H1 (cell line): ENCODE data around the gene KCNJ18. TPM values are rescaled to one million over a fixed set of nuclear protein-coding genes. Genes with fewer than 3 reads are reported as not detected.
"Not testable (repeated sequence)": the region's sequence is repeated elsewhere in the genome, so short reads cannot be mapped to it uniquely, and the experiment has no call there.

ENCODE experiments used
- CTCF ChIA-PET: fragments of 300-600 bp; sonication (Branson Sonifier 250); formaldehyde crosslinking; loops from one replicate; lab custom pipeline; 2021; ENCODE audit not compliant: partially characterized antibody; lab: Charles Lee
- POLR2A ChIA-PET: fragments of 300-600 bp; sonication (Branson Sonifier 250); formaldehyde crosslinking; loops from one replicate; lab custom pipeline; 2021; ENCODE audit warnings: inconsistent platforms; ENCODE audit not compliant: partially characterized antibody; lab: Charles Lee
- DNase-seq, 2 experiments: peaks; one replicate each; pipeline versions ENCODE4 v3.0.0 to v3.0.0-alpha.2; 2010 to 2022; ENCODE audit warnings: low spot score in 2 of 2, low read depth in 1 of 2, mixed read lengths in 1 of 2
- FAIRE-seq: peaks from 2 replicates; lab custom pipeline; 2011; peaks lifted over from hg19 to GRCh38; lab: Jason Lieb, UNC
- H2AFZ ChIP-seq: 2 replicates; pipeline ENCODE4 v1.8.1; 2012; ENCODE audit warnings: low read length, inconsistent platforms
- H2AK5ac ChIP-seq: 2 replicates; pipeline ENCODE4 v1.6.1; 2013; ENCODE audit warnings: low read depth, low read length
- H2BK120ac ChIP-seq: replicated peaks from 2 replicates; pipeline ENCODE3; 2013; ENCODE audit warnings: low read depth, low read length, inconsistent platforms
- H2BK12ac ChIP-seq: 2 replicates; pipeline ENCODE4 v1.6.1; 2013; ENCODE audit warnings: low read depth, low read length
- H2BK15ac ChIP-seq: 2 replicates; pipeline ENCODE4 v1.6.1; 2013; ENCODE audit warnings: low read length
- H2BK20ac ChIP-seq: 2 replicates; pipeline ENCODE4 v1.6.1; 2013; ENCODE audit warnings: low read length
- H2BK5ac ChIP-seq: 2 replicates; pipeline ENCODE4 v1.6.1; 2013; ENCODE audit warnings: low read depth, low read length
- H3K14ac ChIP-seq: 2 replicates; pipeline ENCODE4 v1.6.1; 2013; ENCODE audit warnings: inconsistent platforms; ENCODE audit not compliant: insufficient read length
- H3K18ac ChIP-seq: 2 replicates; pipeline ENCODE4 v1.6.1; 2013; ENCODE audit warnings: low read length; ENCODE audit errors: extremely low read depth
- H3K23ac ChIP-seq: 2 replicates; pipeline ENCODE4 v1.6.1; 2013; ENCODE audit warnings: inconsistent platforms; ENCODE audit not compliant: insufficient read length
- H3K23me2 ChIP-seq: 2 replicates; pipeline ENCODE4 v1.6.1; 2013; ENCODE audit warnings: low read depth, low read length
- H3K27ac ChIP-seq: 2 replicates; pipeline ENCODE4 v1.6.1; 2011; ENCODE audit warnings: low read depth, low read length, inconsistent platforms
- H3K27me3 ChIP-seq, 4 experiments: replicated peaks in 1 of 4; 1 replicate in 1 of 4; 2 replicates in 3 of 4; pipeline versions ENCODE4 v1.6.1 to v1.8.1; 2011 to 2013; ENCODE audit warnings: low read length in 3 of 4, mild to moderate bottlenecking in 3 of 4, inconsistent platforms in 2 of 4, mixed read lengths in 2 of 4, moderate library complexity in 1 of 4; ENCODE audit not compliant: control insufficient read depth in 3 of 4, insufficient read depth in 3 of 4; ENCODE audit errors: extremely low read depth in 1 of 4
- H3K36me3 ChIP-seq, 4 experiments: 2 replicates each; pipeline versions ENCODE4 v1.6.1 to v1.8.1; 2011 to 2013; ENCODE audit warnings: mild to moderate bottlenecking in 4 of 4, low read length in 3 of 4, moderate library complexity in 2 of 4, control low read depth in 1 of 4, inconsistent platforms in 1 of 4; ENCODE audit not compliant: insufficient read depth in 4 of 4, control insufficient read depth in 2 of 4
- H3K4ac ChIP-seq: replicated peaks from 2 replicates; pipeline ENCODE3; 2013; ENCODE audit warnings: low read length, low read depth, mixed read lengths, inconsistent platforms; ENCODE audit not compliant: insufficient read length
- H3K4me1 ChIP-seq, 4 experiments: replicated peaks in 1 of 4; 1 replicate in 1 of 4; 2 replicates in 3 of 4; pipeline versions ENCODE4 v1.6.1 to v1.8.1; 2011 to 2013; ENCODE audit warnings: low read length in 3 of 4, inconsistent platforms in 2 of 4, mixed read lengths in 1 of 4; ENCODE audit not compliant: insufficient read depth in 4 of 4, control insufficient read depth in 3 of 4
- H3K4me2 ChIP-seq, 2 experiments: 2 replicates each; pipeline versions ENCODE4 v1.6.1 to v1.8.1; 2011 to 2013; ENCODE audit warnings: low read depth in 2 of 2, low read length in 2 of 2, control low read depth in 1 of 2, inconsistent platforms in 1 of 2, mild to moderate bottlenecking in 1 of 2; ENCODE audit not compliant: insufficient read depth in 1 of 2
- H3K4me3 ChIP-seq, 4 experiments: fragments of 200-600, 300-600 bp in 1 of 4; sonication (generic), shearing (Covaris generic), sonication (Bioruptor Twin) in 1 of 4; 2 replicates each; pipeline versions ENCODE4 v1.5.1 to v1.8.1; 2011 to 2016; ENCODE audit warnings: low read length in 4 of 4, low read depth in 3 of 4, control low read depth in 2 of 4, inconsistent platforms in 2 of 4, mild to moderate bottlenecking in 2 of 4, mixed read lengths in 1 of 4, moderate library complexity in 1 of 4; ENCODE audit not compliant: insufficient read depth in 2 of 4; ENCODE audit errors: extremely low read depth in 1 of 4
- H3K56ac ChIP-seq: replicated peaks from 2 replicates; pipeline ENCODE3; 2013; ENCODE audit warnings: low read depth, mild to moderate bottlenecking, mixed read lengths, low read length, inconsistent platforms; ENCODE audit not compliant: insufficient read length
- H3K79me1 ChIP-seq: 2 replicates; pipeline ENCODE4 v1.6.1; 2013; ENCODE audit warnings: low read depth, low read length, control low read depth
- H3K79me2 ChIP-seq, 2 experiments: 2 replicates each; pipeline versions ENCODE4 v1.6.1 to v1.8.1; 2012 to 2013; ENCODE audit warnings: low read length in 2 of 2, mild to moderate bottlenecking in 2 of 2, inconsistent platforms in 1 of 2; ENCODE audit not compliant: insufficient read depth in 2 of 2, control insufficient read depth in 1 of 2
- H3K9ac ChIP-seq, 4 experiments: replicated peaks in 1 of 4; 1 replicate in 1 of 4; 2 replicates in 3 of 4; pipeline versions ENCODE4 v1.6.1 to v1.8.1; 2011 to 2013; ENCODE audit warnings: low read depth in 3 of 4, low read length in 3 of 4, control low read depth in 2 of 4, mild to moderate bottlenecking in 2 of 4, moderate library complexity in 2 of 4, inconsistent platforms in 1 of 4; ENCODE audit errors: extremely low read depth in 1 of 4
- H3K9me3 ChIP-seq, 2 experiments: 2 replicates each; pipeline versions ENCODE4 v1.6.1 to v1.8.1; 2012 to 2013; ENCODE audit warnings: mild to moderate bottlenecking in 2 of 2, moderate library complexity in 2 of 2, control low read depth in 1 of 2, inconsistent platforms in 1 of 2, low read depth in 1 of 2, low read length in 1 of 2, mixed read lengths in 1 of 2; ENCODE audit not compliant: insufficient read depth in 2 of 2
- H4K20me1 ChIP-seq, 2 experiments: replicated peaks in 1 of 2; 2 replicates each; pipeline versions ENCODE3 to v1.8.1; 2011 to 2013; ENCODE audit warnings: inconsistent platforms in 2 of 2, low read length in 2 of 2, mild to moderate bottlenecking in 1 of 2; ENCODE audit not compliant: insufficient read depth in 2 of 2, control insufficient read depth in 1 of 2
- H4K5ac ChIP-seq: 2 replicates; pipeline ENCODE4 v1.6.1; 2013; ENCODE audit warnings: low read length, low read depth, mixed read lengths, inconsistent platforms; ENCODE audit not compliant: insufficient read length
- H4K8ac ChIP-seq: 2 replicates; pipeline ENCODE4 v1.8.0; 2013; ENCODE audit warnings: mild to moderate bottlenecking, moderate library complexity, low read length, inconsistent platforms; ENCODE audit not compliant: insufficient read depth; ENCODE audit errors: extremely low read depth
- H4K91ac ChIP-seq: replicated peaks from 2 replicates; pipeline ENCODE3; 2013; ENCODE audit warnings: low read length, mixed read lengths, inconsistent platforms; ENCODE audit not compliant: insufficient read length
- WGBS, 2 experiments: shearing (Covaris generic) in 1 of 2; methylation state at CpG; one replicate each; pipeline versions ENCODE4 v1.1.6 to v1.1.7; 2013 to 2015; ENCODE audit warnings: low lambda C conversion rate in 2 of 2, mixed read lengths in 2 of 2, inconsistent platforms in 1 of 2, low coverage in 1 of 2, missing lambda C conversion rate in 1 of 2; ENCODE audit not compliant: insufficient replicate concordance in 2 of 2, insufficient coverage in 1 of 2, insufficient read length in 1 of 2; ENCODE audit errors: extremely low coverage in 1 of 2, missing lambda C conversion rate in 1 of 2; 5-methylcytosine and 5-hydroxymethylcytosine counted together
- polyA plus RNA-seq, 7 experiments: library from polyadenylated mRNA; depleted of rRNA in 3 of 7; stranded (reverse) in 5 of 7; unstranded in 2 of 7; fragments of >200 nt in 5 of 7; fragments of 200-250 nt in 2 of 7; gene quantifications; 1 replicate in 5 of 7; 2 replicates in 1 of 7; 4 replicates in 1 of 7; pipeline versions ENCODE4 v1.2.1 to v1.2.3, GENCODE V29; 2011 to 2013; ENCODE audit warnings: missing spikeins in 2 of 7, mixed read lengths in 2 of 7
- total RNA-seq: library from RNA; stranded (reverse); fragmentation: NEBNext Ultra II Directional; extraction: Animal tissue kit (Norgen Biotek cat#: 25700); gene quantifications from 2 replicates; pipeline ENCODE4 v1.2.1, GENCODE V29; 2021

The KCNJ18 gene
- total and polyA plus RNA-seq, 2 of the 8 experiments (the other 6 are each of a cell fraction or from before 2014, with no cell fraction given): not detected

DNA sequence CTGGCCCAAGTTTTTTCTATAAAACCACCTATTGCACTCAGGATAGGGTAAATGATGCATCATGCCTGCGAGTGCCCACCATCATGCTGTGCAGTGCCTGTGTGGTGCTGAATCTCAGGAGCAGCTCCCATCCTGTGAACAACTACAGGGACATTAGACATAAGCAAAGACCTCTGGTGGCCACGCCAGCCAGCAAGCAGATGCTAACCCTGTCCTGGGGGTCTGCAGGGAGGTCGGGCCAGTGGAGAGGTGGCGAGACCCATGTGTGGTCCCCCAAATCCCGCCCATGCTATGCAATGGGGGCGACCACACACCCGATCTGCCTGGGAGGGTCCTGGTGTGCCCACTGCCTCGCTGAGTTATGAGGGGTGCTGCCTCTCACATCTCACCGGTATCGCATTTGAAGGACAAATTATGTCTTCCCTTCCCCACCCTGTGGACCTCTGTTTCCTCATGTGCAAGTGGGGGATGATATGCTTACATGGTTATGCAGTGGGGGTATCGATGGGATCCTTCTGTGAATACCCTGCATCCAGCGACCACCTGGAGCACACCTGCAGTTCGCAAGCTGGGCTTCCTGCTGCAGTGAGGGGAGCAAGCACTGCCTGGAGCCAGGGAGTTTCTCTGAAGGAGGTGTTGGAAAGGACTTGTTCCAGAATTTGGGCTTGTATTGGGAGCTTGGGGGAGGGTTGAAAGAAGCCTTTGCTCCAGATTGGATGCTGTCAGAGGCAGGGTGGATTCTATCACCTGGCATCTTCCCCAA lies 23.4 kb upstream of the KCNJ18 start:
- not testable (repeated sequence) for FAIRE-seq, H2BK12ac ChIP-seq, H2AK5ac ChIP-seq

More for the DNA sequence above, 23.4 kb upstream of the KCNJ18 start:
- H3K4me3 ChIP-seq, H3K9ac ChIP-seq, H3K36me3 ChIP-seq, H3K4me2 ChIP-seq, H4K91ac ChIP-seq, H4K5ac ChIP-seq, H4K8ac ChIP-seq, H4K20me1 ChIP-seq, H3K27me3 ChIP-seq, H3K23ac ChIP-seq, H3K79me2 ChIP-seq, H2BK5ac ChIP-seq, H2AFZ ChIP-seq, DNase-seq, H3K14ac ChIP-seq, H2BK120ac ChIP-seq, H3K56ac ChIP-seq, H3K27ac ChIP-seq, H2BK15ac ChIP-seq, H3K4ac ChIP-seq, CTCF ChIA-PET, H3K23me2 ChIP-seq, H2BK20ac ChIP-seq, H3K4me1 ChIP-seq, POLR2A ChIA-PET, H3K18ac ChIP-seq, H3K79me1 ChIP-seq: not testable (repeated sequence)
- WGBS, 2 experiments: 79% methylated on average over 11 of the region's 13 CpGs; no CpG with 5 or more reads in 1 of the 2 experiments
- peaks cover 34 to 87% of the 10 kb centered on the region in 2 experiments for H3K9me3 ChIP-seq
